ENCODE data around the gene KYAT1. TPM values are rescaled to one million over a fixed set of nuclear protein-coding genes. Genes with fewer than 3 reads are reported as not detected.

KYAT1 gene
- total and polyA plus RNA-seq, 2 of the 8 experiments (the other 6 are each of a cell fraction or from before 2014, with no cell fraction given): 30.4 to 42.2 TPM

DNA sequence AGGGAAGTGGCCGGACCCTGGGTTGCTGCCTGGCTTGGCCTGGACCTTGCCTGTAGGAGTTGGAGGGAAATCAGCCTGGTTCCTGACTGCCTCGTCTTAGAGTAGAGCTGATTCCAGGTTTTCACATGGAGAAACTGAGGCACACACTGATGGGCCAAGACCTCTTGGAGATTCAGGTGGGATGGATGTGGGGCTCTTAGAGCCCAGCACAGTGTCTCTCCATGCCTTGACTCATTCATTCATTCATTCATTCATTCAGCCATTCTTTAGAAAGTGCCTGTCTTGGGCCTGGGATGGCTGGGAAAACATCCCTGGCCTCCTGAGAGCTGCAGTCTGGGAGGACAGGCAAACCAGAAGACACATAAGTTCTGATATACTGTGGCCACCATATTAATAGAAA lies 2.4 kb upstream of the KYAT1 start:
- H4K5ac ChIP-seq (ENCODE audit: insufficient read length, low read depth, low read length): no peak overlapping the region
- CTCF ChIA-PET (ENCODE audit: partially characterized antibody): no interaction called here
- H3K4ac ChIP-seq (replicated peaks; ENCODE audit: insufficient read length, low read depth, low read length): no peak overlapping the region
- no peak overlapping the region for H2BK15ac ChIP-seq (ENCODE audit: low read length)
- peaks cover 6% of the 10 kb centered on the region for H3K23me2 ChIP-seq (ENCODE audit: low read depth, low read length)
- H2BK12ac ChIP-seq (ENCODE audit: low read depth, low read length): no peak overlapping the region
- no peak overlapping the region for H3K56ac ChIP-seq (replicated peaks; ENCODE audit: insufficient read length, low read depth, low read length)
- 91% methylated on average over 2 of the region's 2 CpGs; no CpG with 5 or more reads in 1 of the 2 experiments for WGBS, 2 experiments (ENCODE audit: extremely low coverage in 1 of 2, insufficient coverage in 1 of 2, insufficient read length in 1 of 2, insufficient replicate concordance in 2 of 2, low coverage in 1 of 2, low lambda C conversion rate in 2 of 2, missing lambda C conversion rate in 1 of 2)
- no peaks in the 10 kb centered on the region for H3K9me3 ChIP-seq (ENCODE audit: insufficient read depth in 2 of 2, low read depth in 1 of 2, low read length in 1 of 2)
- H4K91ac ChIP-seq (replicated peaks; ENCODE audit: insufficient read length, low read length): no peak overlapping the region
- peak overlapping the region in 1 of 2 experiments; percentile 95; a peak in 1 of 4 replicates for H3K4me2 ChIP-seq (ENCODE audit: insufficient read depth in 1 of 2, low read depth in 2 of 2, low read length in 2 of 2)
- no peak overlapping the region; a peak in 1 of 7 replicates for H3K9ac ChIP-seq (replicated peaks in 1 of 4; ENCODE audit: extremely low read depth in 1 of 4, low read depth in 3 of 4, low read length in 3 of 4)
- H3K18ac ChIP-seq (ENCODE audit: extremely low read depth, low read length): no peak overlapping the region
- H2AFZ ChIP-seq (ENCODE audit: low read length): no peak overlapping the region
- H2BK20ac ChIP-seq (ENCODE audit: low read length): no peak overlapping the region; the same call in 1 of the 2 replicates
- no peak overlapping the region for H3K23ac ChIP-seq (ENCODE audit: insufficient read length)
- peaks cover 3 to 19% (median 9%) of the 10 kb centered on the region in 4 experiments for H3K36me3 ChIP-seq (ENCODE audit: control insufficient read depth in 2 of 4, insufficient read depth in 4 of 4, low read length in 3 of 4)
- DNase-seq (ENCODE audit: low read depth in 1 of 2, low spot score in 2 of 2) (no peak), FAIRE-seq (no peak)
- H4K8ac ChIP-seq (ENCODE audit: extremely low read depth, insufficient read depth, low read length): no peak overlapping the region
- H2BK120ac ChIP-seq (replicated peaks; ENCODE audit: low read depth, low read length): no peak overlapping the region
- H3K14ac ChIP-seq (ENCODE audit: insufficient read length): no peak overlapping the region
- H4K20me1 ChIP-seq (replicated peaks in 1 of 2; ENCODE audit: control insufficient read depth in 1 of 2, insufficient read depth in 2 of 2, low read length in 2 of 2): peaks cover 2 to 10% of the 10 kb centered on the region in 2 experiments
- POLR2A ChIA-PET (ENCODE audit: partially characterized antibody): interaction anchor here (0.9 to 1.4 kb wide), 3 partner anchors 37 to 91 kb away, joined by 3 to 4 read pairs (median 3); partner anchors contain the start of gene PHYHD1
- H3K27ac ChIP-seq (ENCODE audit: low read depth, low read length): no peak overlapping the region
- peaks cover 6 to 33% (median 18%) of the 10 kb centered on the region in 4 experiments for H3K4me1 ChIP-seq (replicated peaks in 1 of 4; ENCODE audit: control insufficient read depth in 3 of 4, insufficient read depth in 4 of 4, low read length in 3 of 4)
- H3K27me3 ChIP-seq (replicated peaks in 1 of 4; ENCODE audit: control insufficient read depth in 3 of 4, extremely low read depth in 1 of 4, insufficient read depth in 3 of 4, low read length in 3 of 4): no peaks in the 10 kb centered on the region
- H3K79me1 ChIP-seq (ENCODE audit: low read depth, low read length): peaks cover 32% of the 10 kb centered on the region
- H2AK5ac ChIP-seq (ENCODE audit: low read depth, low read length): 0 out of 2 replicates have a peak overlapping the region, but pooled peaks have one; percentile 28
- H2BK5ac ChIP-seq (ENCODE audit: low read depth, low read length): 0 out of 2 replicates have a peak overlapping the region, but pooled peaks have one; percentile 72
- H3K79me2 ChIP-seq (ENCODE audit: control insufficient read depth in 1 of 2, insufficient read depth in 2 of 2, low read length in 2 of 2): peaks cover 25 to 83% of the 10 kb centered on the region in 2 experiments
- H3K4me3 ChIP-seq (ENCODE audit: extremely low read depth in 1 of 4, insufficient read depth in 2 of 4, low read depth in 3 of 4, low read length in 4 of 4): no peak overlapping the region
- TF ChIP-seq SIX5 (IDR thresholded peaks at IDR 0.05; ENCODE audit: low read depth, low read length) (no peak), BCL11A (IDR thresholded peaks at IDR 0.05; ENCODE audit: low read depth in 2 of 2, low read length in 2 of 2) (no peak), BACH1 (IDR thresholded peaks at IDR 0.05; ENCODE audit: low read length) (no peak), SIN3A (conservative IDR thresholded peaks at IDR 0.05 in 1 of 2, IDR thresholded peaks at IDR 0.05 in 1 of 2; ENCODE audit: low read depth in 1 of 2, low read length in 2 of 2) (no peak), YY1 (IDR thresholded peaks at IDR 0.05; ENCODE audit: low read depth, low read length) (no peak), PHF8 (conservative IDR thresholded peaks at IDR 0.05; ENCODE audit: low read depth, low read length) (no peak), HDAC6 (IDR thresholded peaks at IDR 0.05; ENCODE audit: low read depth, low read length) (no peak), TEAD4 (IDR thresholded peaks at IDR 0.05; ENCODE audit: low read depth, low read length) (no peak), GABPA (IDR thresholded peaks at IDR 0.05; ENCODE audit: borderline replicate concordance, insufficient read depth, low read length) (no peak)
- TF ChIP-seq, protein P1, sequence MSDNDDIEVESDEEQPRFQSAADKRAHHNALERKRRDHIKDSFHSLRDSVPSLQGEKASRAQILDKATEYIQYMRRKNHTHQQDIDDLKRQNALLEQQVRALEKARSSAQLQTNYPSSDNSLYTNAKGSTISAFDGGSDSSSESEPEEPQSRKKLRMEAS (IDR thresholded peaks at IDR 0.05): no peak
- TF ChIP-seq, protein P2, sequence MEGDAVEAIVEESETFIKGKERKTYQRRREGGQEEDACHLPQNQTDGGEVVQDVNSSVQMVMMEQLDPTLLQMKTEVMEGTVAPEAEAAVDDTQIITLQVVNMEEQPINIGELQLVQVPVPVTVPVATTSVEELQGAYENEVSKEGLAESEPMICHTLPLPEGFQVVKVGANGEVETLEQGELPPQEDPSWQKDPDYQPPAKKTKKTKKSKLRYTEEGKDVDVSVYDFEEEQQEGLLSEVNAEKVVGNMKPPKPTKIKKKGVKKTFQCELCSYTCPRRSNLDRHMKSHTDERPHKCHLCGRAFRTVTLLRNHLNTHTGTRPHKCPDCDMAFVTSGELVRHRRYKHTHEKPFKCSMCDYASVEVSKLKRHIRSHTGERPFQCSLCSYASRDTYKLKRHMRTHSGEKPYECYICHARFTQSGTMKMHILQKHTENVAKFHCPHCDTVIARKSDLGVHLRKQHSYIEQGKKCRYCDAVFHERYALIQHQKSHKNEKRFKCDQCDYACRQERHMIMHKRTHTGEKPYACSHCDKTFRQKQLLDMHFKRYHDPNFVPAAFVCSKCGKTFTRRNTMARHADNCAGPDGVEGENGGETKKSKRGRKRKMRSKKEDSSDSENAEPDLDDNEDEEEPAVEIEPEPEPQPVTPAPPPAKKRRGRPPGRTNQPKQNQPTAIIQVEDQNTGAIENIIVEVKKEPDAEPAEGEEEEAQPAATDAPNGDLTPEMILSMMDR (IDR thresholded peaks at IDR 0.05; ENCODE audit: control extremely low read depth in 1 of 3, insufficient read depth in 1 of 3, low read depth in 1 of 3, low read length in 3 of 3): no peak

Measured in H1 (cell line).